Urinary bladder (tissue), 4 donors: Measurements from ENCODE around the gene GOLGA8G. TPM values are rescaled to one million over a fixed set of nuclear protein-coding genes. Genes with fewer than 3 reads are reported as not detected.
"Not testable (repeated sequence)": the region's sequence is repeated elsewhere in the genome, so short reads cannot be mapped to it uniquely, and the experiment has no call there.

Source experiments
- DNase-seq: peaks from one replicate; pipeline ENCODE4 v3.0.0-alpha.2; 2015; ENCODE audit errors: extremely low spot score
- H3K27ac ChIP-seq: one replicate; pipeline ENCODE4 v1.5.1; 2013; ENCODE audit warnings: low read depth, mild to moderate bottlenecking, moderate library complexity
- H3K36me3 ChIP-seq: one replicate; pipeline ENCODE4 v1.6.1; 2013; ENCODE audit warnings: mild to moderate bottlenecking, moderate library complexity; ENCODE audit not compliant: insufficient read depth
- H3K4me1 ChIP-seq: one replicate; pipeline ENCODE4 v1.6.1; 2013; ENCODE audit warnings: mild to moderate bottlenecking, moderate library complexity; ENCODE audit not compliant: insufficient read depth
- H3K4me3 ChIP-seq: one replicate; pipeline ENCODE4 v1.5.1; 2013; ENCODE audit warnings: low read depth, low read length
- WGBS: extraction: QIAGEN DNeasy Blood & Tissue Kit; methylation state at CpG from one replicate; pipeline ENCODE4 v1.1.7; 2013; 5-methylcytosine and 5-hydroxymethylcytosine counted together
- polyA plus RNA-seq: library from polyadenylated mRNA; stranded (reverse); fragments of 200-250 nt; gene quantifications from one replicate; pipeline ENCODE4 v1.2.3, GENCODE V29; 2013
- small RNA-seq: library from RNA; depleted of rRNA; stranded (forward); fragments of <200 nt; gene quantifications from one replicate; pipeline ENCODE3, GENCODE V24; 2014
- total RNA-seq: library from RNA; depleted of rRNA; stranded (reverse); fragments of >200 nt; gene quantifications from one replicate; pipeline ENCODE4 v1.2.3, GENCODE V29; 2014
- donor health status: healthy with polysubstance abuse.
- donor health status: healthy.

GOLGA8G gene, protein sequence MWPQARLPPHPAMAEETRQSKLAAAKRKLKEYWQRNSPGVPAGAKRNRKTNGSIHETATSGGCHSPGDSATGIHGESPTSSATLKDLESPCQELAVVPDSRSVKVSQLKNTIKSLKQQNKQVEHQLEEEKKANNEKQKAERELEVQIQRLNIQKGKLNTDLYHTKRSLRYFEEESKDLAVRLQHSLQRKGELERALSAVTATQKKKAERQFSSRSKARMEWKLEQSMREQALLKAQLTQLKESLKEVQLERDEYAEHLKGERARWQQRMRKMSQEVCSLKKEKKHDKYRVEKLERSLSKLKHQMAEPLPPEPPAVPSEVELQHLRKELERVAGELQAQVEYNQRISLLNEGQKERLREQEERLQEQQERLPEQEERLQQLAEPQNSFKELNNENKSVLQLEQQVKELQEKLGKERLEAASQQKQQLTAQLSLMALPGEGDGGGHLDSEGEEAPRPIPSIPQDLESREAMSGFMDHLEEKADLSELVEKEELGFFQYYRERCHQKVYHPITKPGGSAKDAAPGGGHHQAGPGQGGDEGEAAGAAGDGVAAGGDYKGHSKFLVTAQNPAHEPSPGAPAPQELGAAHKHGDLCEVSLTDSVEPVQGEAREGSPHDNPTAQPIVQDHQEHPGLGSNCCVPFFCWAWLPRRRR
- total RNA-seq: not detected
- polyA plus RNA-seq: not detected

DNA sequence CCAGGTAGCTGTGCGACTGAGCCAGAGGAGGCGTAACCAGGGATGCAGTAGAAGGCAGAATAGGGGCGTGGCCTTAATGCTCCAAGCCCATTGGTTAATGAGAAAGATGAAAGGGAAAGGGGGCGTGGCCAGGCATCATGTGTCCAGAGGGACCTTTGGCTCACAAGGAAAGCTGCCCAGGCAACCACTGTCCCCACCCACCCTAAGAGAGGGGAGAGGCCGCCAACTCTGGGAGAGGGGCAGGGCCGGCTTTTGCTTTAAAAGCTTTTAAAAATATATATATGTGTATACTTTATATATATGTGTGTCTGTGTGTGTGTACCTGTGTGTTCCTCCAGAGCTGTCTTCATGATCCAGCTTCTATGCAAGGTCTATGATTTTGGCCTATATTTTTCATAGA, at the start of gene GOLGA8G:
TSS of gene GOLGA8G (minus strand) at position 18 of the 400 bp plus-strand sequence. CDS start 62 bp downstream, outside the sequence.
- H3K36me3 ChIP-seq, H3K4me3 ChIP-seq, H3K27ac ChIP-seq, DNase-seq, H3K4me1 ChIP-seq: not testable (repeated sequence)
- WGBS: 75% methylated on average over 3 of the region's 6 CpGs

DNA sequence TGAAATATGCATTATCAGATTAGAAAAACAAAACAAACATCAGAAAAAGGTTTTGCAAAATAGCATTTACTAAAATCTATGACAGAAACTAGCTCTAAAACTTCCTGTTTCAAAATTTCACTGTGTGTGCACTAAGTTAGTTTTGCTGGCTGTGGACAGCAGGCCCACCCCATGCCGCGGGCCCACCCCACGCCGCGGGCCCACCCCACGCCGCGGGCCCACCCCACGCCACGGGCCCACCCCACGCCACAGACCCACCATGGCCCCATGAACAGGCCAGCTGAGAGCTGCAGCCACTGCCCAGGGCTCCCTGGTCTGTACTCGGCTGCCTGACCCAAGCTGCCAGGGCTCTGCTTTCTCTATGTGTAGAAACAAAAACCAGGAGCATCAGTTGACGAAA, 40.6 kb upstream of the GOLGA8G start:
- WGBS: 78% methylated on average over 11 of the region's 13 CpGs

DNA sequence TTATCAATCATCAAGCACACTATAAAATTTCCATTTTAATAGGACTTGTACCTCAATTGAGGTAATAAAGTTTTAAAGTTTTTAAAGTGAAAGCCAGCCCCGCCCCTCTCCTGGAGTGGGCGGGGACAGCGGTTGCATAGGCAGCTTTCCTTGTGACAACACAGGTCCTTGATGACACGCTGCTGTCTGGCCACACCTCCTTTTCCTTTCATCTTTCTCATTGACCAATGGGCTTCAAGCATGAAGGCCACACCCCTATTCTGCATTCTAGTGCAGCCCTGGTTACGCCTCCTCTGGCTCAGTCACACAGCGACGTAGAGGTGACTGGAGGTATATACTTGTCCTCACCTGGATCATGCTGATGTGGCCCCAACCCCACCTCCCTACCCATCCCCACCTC, 20.5 kb upstream of the GOLGA8G start, which contains the start of gene GOLGA6L25:
TSS of gene GOLGA6L25 (plus strand) at position 301 of the 400 bp plus-strand sequence. CDS start at position 362, 61 bp downstream.
- H3K27ac ChIP-seq, H3K36me3 ChIP-seq, DNase-seq, H3K4me3 ChIP-seq, H3K4me1 ChIP-seq: not testable (repeated sequence)
- WGBS: no CpG with 5 or more reads among the region's 7 CpGs

More for the DNA sequence above, 40.6 kb upstream of the GOLGA8G start:
- not testable (repeated sequence) for DNase-seq, H3K36me3 ChIP-seq, H3K4me3 ChIP-seq, H3K4me1 ChIP-seq, H3K27ac ChIP-seq

DNA sequence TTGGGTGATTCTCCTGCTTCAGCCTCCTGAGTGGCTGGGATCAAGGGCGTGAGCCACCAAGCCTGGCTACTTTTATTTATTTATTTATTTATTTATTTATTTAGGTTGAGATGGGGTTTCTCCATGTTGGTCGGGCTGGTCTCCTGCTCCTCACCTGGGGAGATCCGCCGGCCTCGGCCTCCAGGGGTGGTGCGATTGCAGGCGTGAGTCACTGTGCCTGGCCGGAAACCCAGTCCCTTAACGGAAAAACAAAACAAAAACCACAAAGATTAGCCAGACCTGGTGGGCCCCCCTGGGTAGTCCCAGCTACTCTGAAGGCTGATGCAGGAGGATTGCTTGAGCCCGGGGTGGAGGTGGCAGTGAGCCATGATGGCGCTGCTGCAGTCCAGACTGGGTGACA, 17.6 kb downstream of the GOLGA8G start:
- not testable (repeated sequence) for H3K27ac ChIP-seq, H3K4me1 ChIP-seq, H3K4me3 ChIP-seq, H3K36me3 ChIP-seq, DNase-seq
- WGBS: 95% methylated on average over 2 of the region's 11 CpGs

DNA sequence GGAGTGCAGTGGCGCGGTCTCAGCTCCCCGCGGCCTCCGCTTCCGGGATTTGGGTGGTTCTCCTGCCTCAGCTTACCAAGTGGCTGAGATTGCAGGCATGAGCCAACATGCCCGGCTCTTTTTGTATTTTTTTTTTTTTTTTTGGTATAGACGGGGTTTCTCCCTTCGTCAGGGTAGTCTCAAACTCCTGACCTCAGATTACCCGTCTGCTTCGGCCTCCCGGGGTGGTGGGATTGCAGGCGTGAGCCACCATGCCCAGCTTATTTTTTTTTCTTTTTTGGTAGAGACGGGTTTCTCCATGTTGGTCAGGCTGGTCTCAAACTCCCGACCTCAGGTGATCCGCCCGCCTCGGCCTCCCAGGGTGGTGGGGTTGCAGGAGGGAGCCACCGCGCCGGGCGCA, 18.6 kb downstream of the GOLGA8G start:
- H3K4me1 ChIP-seq, H3K27ac ChIP-seq, H3K4me3 ChIP-seq, DNase-seq, H3K36me3 ChIP-seq: not testable (repeated sequence)
- WGBS: 93% methylated on average over 7 of the region's 22 CpGs

DNA sequence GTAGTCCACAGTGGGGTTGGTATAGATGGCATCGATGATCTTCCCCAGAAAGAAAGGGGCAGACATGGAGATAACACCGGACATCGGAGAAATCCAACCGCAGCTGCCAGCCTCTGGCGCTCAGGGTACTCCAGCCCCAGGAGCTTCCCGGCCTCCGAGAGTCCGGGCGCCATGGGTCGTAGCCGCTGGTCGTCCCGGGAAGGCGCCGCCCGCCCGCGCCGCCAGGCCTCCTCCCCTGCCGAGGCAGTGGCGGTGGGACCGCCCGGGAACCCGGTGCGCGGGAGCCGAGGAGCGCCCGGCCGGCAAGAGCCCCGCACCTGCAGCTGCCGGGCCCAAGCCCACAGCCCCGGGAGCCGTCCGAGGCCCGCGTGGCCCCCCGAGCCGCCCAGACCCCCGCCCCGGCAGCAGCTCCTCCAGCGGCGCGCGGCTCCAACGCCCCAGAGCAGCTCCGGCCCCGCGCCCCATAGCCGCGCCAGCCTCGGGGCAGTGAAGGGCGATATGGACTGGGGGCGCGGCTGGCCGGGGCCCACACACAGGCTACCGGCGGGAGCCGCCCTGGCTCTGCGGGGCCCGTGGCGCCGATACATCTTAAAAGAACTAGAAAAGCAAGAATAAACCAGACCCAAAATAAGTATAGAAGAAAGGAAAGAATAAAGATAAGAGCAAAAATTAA, 24.4 kb downstream of the GOLGA8G start:
- DNase-seq, H3K4me1 ChIP-seq, H3K36me3 ChIP-seq, H3K4me3 ChIP-seq, H3K27ac ChIP-seq: not testable (repeated sequence)
- WGBS: 5% methylated on average over 19 of the region's 63 CpGs

DNA sequence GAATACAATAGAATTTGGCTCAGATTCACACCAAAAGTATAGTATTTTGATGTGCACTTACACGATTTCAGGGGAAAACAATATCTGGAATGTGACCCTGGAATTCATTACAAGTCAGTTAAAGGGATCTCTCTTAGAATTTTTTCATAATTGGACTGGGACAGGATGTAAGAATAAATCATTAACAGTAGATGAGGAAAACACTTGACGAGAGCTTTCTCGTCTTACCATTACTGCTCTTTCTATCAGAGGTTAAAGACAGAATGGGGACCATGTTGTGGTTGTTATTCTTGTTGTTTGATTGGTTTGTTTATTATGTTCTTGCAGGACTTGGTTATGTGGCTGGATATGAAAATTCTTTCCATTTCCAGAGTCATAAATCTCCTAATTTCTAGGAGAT, 51.4 kb downstream of the GOLGA8G start:
- H3K4me3 ChIP-seq, H3K36me3 ChIP-seq, H3K27ac ChIP-seq, H3K4me1 ChIP-seq, DNase-seq: not testable (repeated sequence)
- WGBS: no CpG with 5 or more reads among the region's 3 CpGs

Small RNA genes within 50 kb of the gene (small RNA-seq; reads per million reads assigned to genes)
- gene AC138749.2 (not detected), gene AC138749.4 (not detected), gene AC138749.5 (not detected), gene MIR4509-3 (not detected), gene RF00017 (not detected)

Other genes starting within 250 kb of the GOLGA8G start
- gene HERC2, start 210.8 kb downstream of the GOLGA8G start, total RNA-seq: 50.1 TPM
- gene HERC2, start 210.8 kb downstream of the GOLGA8G start, polyA plus RNA-seq: 37.9 TPM
- not detected for gene GOLGA6L24, start 174.9 kb downstream of the GOLGA8G start, total RNA-seq
- gene GOLGA6L24, start 174.9 kb downstream of the GOLGA8G start, polyA plus RNA-seq: not detected
- not detected for gene GOLGA8F, start 154.3 kb downstream of the GOLGA8G start, total RNA-seq
- gene GOLGA8F, start 154.3 kb downstream of the GOLGA8G start, polyA plus RNA-seq: not detected
- gene GOLGA6L25, start 20.6 kb upstream of the GOLGA8G start, total RNA-seq: not detected
- not detected for gene GOLGA6L25, start 20.6 kb upstream of the GOLGA8G start, polyA plus RNA-seq
- gene GOLGA8M, start 179.4 kb upstream of the GOLGA8G start, total RNA-seq: 2.1 TPM
- 0.38 TPM for gene GOLGA8M, start 179.4 kb upstream of the GOLGA8G start, polyA plus RNA-seq